Spleen (tissue), 7 donors: ENCODE measurements around the gene KLF14.

ENCODE experiments used
- POLR2A ChIP-seq, 3 donors: fragments of 450-650 bp; IDR thresholded peaks; one replicate each; pipeline ENCODE4 v1.5.1; 2017; ENCODE audit warnings: antibody characterized with exemption in 3 of 3, mild to moderate bottlenecking in 1 of 3
- POLR2AphosphoS5 ChIP-seq, 3 donors: sonication (generic); formaldehyde crosslinking; IDR thresholded peaks; one replicate each; pipeline ENCODE4 v1.5.1; 2017; ENCODE audit warnings: antibody characterized with exemption in 3 of 3
- TF ChIP-seq, protein P1 (sequence below), 11 experiments: fragments of 200-600 bp in 7 of 11; fragments of 450-650 bp in 4 of 11; sonication (generic) in 4 of 11; IDR thresholded peaks in 8 of 11; conservative IDR thresholded peaks in 3 of 11; 1 replicate in 7 of 11; 2 replicates in 4 of 11; pipeline versions ENCODE4 v1.4.0 to v1.8.0; 2016 to 2021; ENCODE audit warnings: antibody characterized with exemption in 11 of 11, inconsistent platforms in 4 of 11, mild to moderate bottlenecking in 1 of 11
- donor health status: DM: no; HTN: no; CAD: no; lungs with moderate emphysema.
- donor health status: DM: no; HTN: no; CAD: no.
- donor health status: DM: no; HTN: no; CAD: no.

DNA sequence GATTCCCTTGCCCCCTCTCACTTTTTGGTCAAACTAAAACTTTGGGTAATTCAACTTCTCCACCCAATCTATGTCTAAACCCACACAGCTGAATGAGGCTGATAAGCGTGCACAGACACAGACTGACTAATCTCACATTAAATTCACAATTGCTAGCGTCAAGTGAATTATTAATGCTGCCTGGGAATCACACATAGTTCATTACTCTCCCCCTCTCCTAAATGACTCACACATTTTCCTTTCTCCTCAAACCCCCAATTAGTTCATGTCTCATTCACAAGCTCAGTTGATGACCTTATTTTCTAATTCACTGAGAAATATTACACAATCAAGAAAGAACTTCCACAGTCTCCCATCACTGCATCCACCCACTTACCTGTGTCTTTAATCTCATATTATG, 14.5 kb downstream of the KLF14 start:
- TF ChIP-seq, protein P1, sequence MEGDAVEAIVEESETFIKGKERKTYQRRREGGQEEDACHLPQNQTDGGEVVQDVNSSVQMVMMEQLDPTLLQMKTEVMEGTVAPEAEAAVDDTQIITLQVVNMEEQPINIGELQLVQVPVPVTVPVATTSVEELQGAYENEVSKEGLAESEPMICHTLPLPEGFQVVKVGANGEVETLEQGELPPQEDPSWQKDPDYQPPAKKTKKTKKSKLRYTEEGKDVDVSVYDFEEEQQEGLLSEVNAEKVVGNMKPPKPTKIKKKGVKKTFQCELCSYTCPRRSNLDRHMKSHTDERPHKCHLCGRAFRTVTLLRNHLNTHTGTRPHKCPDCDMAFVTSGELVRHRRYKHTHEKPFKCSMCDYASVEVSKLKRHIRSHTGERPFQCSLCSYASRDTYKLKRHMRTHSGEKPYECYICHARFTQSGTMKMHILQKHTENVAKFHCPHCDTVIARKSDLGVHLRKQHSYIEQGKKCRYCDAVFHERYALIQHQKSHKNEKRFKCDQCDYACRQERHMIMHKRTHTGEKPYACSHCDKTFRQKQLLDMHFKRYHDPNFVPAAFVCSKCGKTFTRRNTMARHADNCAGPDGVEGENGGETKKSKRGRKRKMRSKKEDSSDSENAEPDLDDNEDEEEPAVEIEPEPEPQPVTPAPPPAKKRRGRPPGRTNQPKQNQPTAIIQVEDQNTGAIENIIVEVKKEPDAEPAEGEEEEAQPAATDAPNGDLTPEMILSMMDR (IDR thresholded peaks at IDR 0.05 in 8 of 11, conservative IDR thresholded peaks at IDR 0.05 in 3 of 11): no peak
- TF ChIP-seq POLR2AphosphoS5 (IDR thresholded peaks at IDR 0.05) (no peak), POLR2A (IDR thresholded peaks at IDR 0.05) (no peak)
